ENCODE measurements around the gene SULT2B1.
"Not testable (repeated sequence)": the region's sequence is repeated elsewhere in the genome, so short reads cannot be mapped to it uniquely, and the experiment has no call there.

The SULT2B1 gene

GRCh38 chr19:48530066-48530720, 21.8 kb upstream of the SULT2B1 start:
- DNase-seq: no peak

- no peak for DNase-seq
Measured at GRCh38 chr19:48530770-48531169, 21.2 kb upstream of the SULT2B1 start.

- no peak for DNase-seq
Measured at GRCh38 chr19:48533770-48534169, 18.2 kb upstream of the SULT2B1 start.

- DNase-seq: no peak
Measured at GRCh38 chr19:48537541-48537940, 14.4 kb upstream of the SULT2B1 start.

GRCh38 chr19:48538057-48538456, 13.9 kb upstream of the SULT2B1 start:
- DNase-seq: not testable (repeated sequence)

- peak; percentile 63 for DNase-seq
Measured at GRCh38 chr19:48539503-48540096, 12.4 kb upstream of the SULT2B1 start.

GRCh38 chr19:48540110-48540509, 11.9 kb upstream of the SULT2B1 start:
- DNase-seq: no peak

- DNase-seq: no peak
Measured at GRCh38 chr19:48541813-48542212, 10.2 kb upstream of the SULT2B1 start.

GRCh38 chr19:48543121-48543710, 8.8 kb upstream of the SULT2B1 start:
- DNase-seq: no peak

GRCh38 chr19:48544856-48545750, 6.9 kb upstream of the SULT2B1 start:
- DNase-seq: peak; percentile 11

- DNase-seq: no peak
Measured at GRCh38 chr19:48547722-48548121, 4.2 kb upstream of the SULT2B1 start.

GRCh38 chr19:48548253-48548911, 3.6 kb upstream of the SULT2B1 start:
- no peak for DNase-seq

- no peak for DNase-seq
Measured at GRCh38 chr19:48549380-48549779, 2.6 kb upstream of the SULT2B1 start.

- no peak for DNase-seq
Measured at GRCh38 chr19:48552406-48553322, 692 bp downstream of the SULT2B1 start.

- no peak for DNase-seq
Measured at GRCh38 chr19:48553676-48554384, 1.9 kb downstream of the SULT2B1 start.

- no peak for DNase-seq
Measured at GRCh38 chr19:48554385-48555091, 2.6 kb downstream of the SULT2B1 start.

- no peak for DNase-seq
Measured at GRCh38 chr19:48556163-48556562, 4.2 kb downstream of the SULT2B1 start.

- no peak for DNase-seq
Measured at GRCh38 chr19:48556825-48557224, 4.9 kb downstream of the SULT2B1 start.

GRCh38 chr19:48558018-48558684, 6.2 kb downstream of the SULT2B1 start:
- peak; percentile 42 for DNase-seq

GRCh38 chr19:48560095-48560530, 8.1 kb downstream of the SULT2B1 start:
- peak; percentile 27 for DNase-seq

Data from hematopoietic multipotent progenitor cell treated with erythropoietin and hydrocortisone succinate and interleukin-3 and kit ligand, for 6 days (in vitro differentiated cells).